Measurements from ENCODE around the gene FBN3.
A peak's percentile ranks its signal among the peaks of the same experiment; 100 is the strongest.

GRCh38 chr19:8069096-8069973 lies 80.1 kb downstream of the FBN3 start:
- TF ChIP-seq CTCF (IDR thresholded peaks at IDR 0.05) (peak in 1 of 4 experiments; percentile 14), POLR2A (IDR thresholded peaks at IDR 0.05) (no peak)
